Stimulated activated CD8-positive, alpha-beta memory T cell treated with anti-CD3 and anti-CD28 coated beads, Interleukin-15, amount 100 ng/mL, for 1 hour (primary cell): Measurements from ENCODE around the gene NUCKS1.
A peak's percentile ranks its signal among the peaks of the same experiment; 100 is the strongest.

Experiments
- DNase-seq: peaks from one replicate; pipeline ENCODE4 v3.0.0-alpha.2; 2020; ENCODE audit warnings: low read depth

The NUCKS1 gene

DNA sequence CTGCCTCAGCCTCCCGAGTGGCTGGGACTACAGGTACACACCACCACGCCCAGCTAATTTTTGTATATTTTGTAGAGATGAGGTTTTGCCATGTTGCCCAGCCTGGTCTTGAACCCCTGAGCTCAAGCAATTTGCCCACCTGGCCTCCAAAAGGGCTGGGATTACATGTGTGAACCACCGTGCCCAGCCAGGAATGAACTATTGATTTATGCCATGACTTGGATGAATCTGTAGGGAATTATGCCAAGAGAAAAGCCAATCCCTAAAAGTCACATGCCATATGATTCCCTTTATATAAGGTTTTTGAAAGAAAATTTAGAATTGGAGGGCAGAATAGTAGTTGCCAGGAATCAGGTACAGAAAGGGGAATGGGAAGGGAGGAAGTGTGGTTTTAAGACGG lies 50.6 kb downstream of the NUCKS1 start:
- DNase-seq = no peak

DNA sequence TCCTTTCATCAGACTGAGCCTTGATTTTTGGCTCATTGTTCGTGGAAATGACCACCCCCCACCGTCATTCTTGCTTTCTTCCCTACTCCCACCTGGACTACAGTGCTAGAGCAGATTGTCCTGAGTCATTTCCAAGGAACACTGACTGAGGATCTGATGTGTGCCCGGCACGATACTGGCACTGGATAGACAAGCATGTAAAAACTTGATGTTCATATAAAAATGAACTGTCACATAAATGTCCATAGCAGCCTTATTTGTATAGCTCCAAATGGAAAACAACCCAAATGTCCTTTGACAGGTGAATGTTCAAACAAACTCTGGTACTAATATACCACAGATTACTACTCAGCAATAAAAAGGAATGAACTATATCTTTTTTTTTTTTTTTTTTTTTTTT lies 51.1 kb downstream of the NUCKS1 start:
- no peak for DNase-seq

- no peak for DNase-seq
These were observed 56.5 kb downstream of the NUCKS1 start for GRCh38 chr1:205693421-205693991.

DNA sequence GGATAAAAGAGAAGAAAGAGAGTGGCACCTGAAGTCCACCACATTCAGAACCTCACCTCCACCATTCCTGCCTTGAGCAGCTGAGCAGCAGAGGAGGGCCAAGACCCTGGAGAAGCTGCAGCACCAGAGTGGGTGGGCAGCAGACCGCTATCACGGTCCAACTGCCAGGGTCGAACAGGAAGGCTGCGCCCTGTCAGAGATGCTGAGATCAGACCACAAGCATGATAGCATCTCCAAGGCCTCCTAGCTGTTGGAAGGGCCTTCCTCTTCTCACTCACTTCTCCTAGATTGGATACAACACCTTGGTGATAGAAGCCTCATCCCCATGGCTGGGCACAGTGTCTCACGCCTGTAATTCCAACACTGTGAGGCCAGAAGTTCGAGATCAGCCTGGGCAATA lies 57.6 kb downstream of the NUCKS1 start:
- DNase-seq = no peak

DNA sequence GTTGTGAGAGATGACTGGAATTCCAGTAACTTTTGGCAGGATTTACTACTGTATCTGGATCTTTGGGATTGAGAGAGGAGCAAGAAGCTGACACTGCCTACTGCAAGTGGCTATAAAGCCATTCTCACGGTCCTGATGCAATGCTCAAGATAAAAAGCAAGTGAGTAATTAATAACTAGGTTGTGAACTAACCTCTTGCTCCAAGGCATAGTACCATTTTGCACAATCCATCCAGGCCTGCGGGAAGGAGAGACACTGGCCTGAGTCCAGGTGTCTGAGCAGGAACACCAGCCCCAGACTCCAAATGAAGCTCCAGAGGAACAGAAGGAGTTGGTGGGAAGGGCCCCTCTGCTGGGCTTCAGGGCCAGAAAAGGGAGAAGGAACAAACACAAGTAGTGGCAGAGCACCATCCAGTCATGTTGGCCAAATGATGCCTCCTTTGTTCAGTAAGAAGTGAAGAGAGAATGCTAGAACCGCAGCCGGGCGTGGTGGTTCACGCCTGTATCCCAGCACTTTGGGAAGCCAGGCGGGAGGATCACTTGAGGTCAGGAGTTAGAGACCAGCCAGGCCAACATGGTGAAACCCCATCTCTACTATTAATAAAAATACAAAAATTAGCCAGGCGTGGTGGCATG lies 59.7 kb downstream of the NUCKS1 start:
- DNase-seq = no peak

GRCh38 chr1:205689479-205689878 lies 60.5 kb downstream of the NUCKS1 start:
- DNase-seq = no peak

DNA sequence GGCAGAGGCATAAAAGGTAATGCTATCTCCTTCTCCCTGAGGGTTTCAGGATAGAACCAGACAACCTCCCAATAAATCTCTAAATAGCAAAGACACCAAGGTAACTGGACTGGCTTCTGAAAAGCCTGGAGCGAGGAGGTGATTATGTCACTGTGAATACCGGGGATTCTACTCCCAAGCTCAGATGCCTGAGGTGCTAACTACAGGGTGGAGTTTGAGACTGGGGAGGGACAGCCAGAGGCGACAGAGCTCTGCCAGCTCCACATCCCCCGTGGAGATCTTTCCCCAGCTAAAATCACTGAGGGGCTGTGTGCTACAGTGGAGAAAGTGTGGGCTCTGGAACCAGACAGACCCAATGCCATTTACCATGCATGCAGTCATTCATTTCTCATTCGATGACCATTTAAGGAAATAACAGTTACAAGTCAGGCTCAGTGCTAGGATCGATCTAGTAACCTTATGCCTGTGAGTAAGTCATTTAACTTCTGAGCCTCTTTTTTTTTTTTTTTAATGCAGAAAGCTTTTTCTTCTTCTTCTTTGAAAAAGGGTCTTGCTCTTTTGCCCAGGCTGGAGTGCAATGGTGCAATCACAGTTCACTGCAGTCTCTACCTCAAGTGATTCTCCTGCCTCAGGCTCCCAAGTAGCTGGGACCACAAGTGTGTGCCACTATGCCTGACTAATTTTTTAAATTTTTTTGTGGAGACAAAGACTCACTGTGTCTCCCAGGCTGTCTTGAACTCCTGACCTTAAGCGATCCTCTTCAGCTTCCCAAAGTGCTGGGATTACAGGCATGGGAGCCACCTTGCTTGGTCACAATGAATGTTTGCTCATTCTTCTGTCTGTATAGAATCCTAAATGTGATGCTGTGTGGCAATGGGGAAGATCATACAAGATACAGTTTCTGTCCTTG lies 61.6 kb downstream of the NUCKS1 start:
- DNase-seq = no peak

- no peak for DNase-seq
These were observed 62.7 kb downstream of the NUCKS1 start for GRCh38 chr1:205687242-205687641.

GRCh38 chr1:205681364-205681763 lies 68.6 kb downstream of the NUCKS1 start:
- DNase-seq = no peak

DNA sequence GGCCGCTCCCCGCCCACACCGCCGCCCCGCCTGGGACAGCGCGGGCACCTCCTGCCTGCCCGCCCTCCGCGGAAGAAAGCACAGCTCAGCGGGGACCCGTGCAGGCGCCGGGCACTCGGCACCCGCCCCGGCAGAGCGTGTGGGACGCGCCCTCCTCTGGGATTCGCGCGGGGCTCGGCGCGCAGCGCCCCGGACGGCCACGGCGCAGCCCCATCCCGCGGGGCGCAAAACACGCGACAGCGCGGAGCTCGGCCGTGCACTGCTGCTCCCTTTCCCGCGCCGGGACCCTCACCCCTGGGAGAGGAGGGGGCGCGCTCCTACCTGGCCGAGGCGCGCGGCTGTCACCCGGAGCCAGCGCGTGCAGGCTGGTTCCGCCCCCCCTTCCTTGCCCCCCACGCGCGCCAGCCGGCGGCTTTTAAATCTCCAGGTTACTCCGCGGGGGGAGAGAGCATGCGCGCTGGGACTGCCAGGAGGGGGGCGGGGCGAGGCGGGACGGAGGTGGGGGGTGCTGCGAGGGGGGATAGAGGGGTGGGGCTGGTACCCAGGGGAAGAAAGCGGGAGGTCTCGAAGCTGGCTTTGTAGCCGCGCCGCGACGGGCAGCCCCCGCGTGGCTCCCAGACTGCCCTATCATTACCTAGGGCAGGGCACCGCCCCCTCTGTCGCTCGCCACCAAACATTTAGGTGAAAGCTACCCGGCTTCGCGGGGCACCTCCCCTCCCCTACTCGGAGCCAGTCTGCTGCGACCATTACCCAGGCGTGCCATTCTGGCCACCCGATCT lies 69.7 kb downstream of the NUCKS1 start, which contains the start of gene SLC45A3:
Gene SLC45A3 (minus strand): TSS at position 437 of the 779 bp plus-strand sequence. CDS start 15,853 bp downstream, outside the sequence.
- peak; percentile 8 for DNase-seq

DNA sequence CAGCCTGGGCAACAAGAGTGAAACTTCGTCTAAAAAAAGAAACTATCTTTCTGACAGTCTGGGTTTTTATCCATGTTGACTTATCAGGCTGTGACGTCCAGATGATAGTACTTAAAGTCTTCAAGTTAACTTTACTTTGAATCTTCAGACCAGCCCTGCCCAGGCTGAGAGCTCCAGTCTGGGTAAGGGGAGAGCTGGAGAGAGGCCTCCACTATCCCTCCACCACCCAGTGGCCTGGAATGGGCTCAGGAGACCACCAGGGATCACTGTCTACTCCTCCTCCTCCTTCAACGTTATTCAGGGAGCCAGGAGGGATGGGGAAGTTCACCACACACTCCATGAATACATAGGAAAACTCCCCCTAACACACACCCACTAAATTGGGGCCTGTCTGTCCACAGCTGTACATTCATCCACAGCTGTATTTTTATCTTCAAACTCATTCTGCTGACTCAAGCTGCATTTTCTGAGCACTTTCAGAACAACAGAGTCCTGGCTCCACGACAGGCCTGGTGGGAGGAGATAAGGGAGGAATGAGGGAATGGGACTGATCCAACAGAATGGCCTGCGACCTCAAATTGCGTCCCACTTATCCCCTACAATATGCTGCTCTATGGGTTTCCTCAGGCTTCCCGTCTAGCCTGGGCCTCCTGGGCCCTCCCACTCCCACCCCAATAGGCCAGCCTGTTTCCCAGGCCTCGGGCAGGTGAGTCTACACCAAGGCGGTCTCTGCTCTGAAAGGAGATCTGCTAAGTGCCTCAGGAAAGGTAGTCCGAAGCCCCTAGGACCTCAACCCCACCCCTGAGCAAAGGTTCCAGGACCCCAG lies 71.5 kb downstream of the NUCKS1 start:
- no peak for DNase-seq

DNA sequence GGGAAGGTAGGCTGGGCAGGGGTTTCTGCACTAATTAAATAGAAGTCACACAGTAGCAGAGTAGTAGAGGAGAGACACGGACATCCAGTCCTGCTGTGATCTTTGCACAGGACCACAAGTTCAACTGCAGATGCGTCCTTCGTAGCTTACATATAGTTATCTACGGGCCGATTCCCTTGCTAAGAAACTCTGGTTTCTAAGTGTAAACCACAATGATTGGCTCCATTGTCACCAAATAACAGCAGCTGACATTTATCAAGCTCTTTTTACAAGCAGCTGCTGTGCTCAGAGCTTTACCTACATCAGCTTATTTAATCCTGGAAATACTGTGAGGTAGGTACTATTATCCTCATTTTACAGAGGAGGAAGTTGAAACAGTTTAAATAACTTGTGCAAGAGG lies 72.8 kb downstream of the NUCKS1 start:
- DNase-seq = no peak

DNA sequence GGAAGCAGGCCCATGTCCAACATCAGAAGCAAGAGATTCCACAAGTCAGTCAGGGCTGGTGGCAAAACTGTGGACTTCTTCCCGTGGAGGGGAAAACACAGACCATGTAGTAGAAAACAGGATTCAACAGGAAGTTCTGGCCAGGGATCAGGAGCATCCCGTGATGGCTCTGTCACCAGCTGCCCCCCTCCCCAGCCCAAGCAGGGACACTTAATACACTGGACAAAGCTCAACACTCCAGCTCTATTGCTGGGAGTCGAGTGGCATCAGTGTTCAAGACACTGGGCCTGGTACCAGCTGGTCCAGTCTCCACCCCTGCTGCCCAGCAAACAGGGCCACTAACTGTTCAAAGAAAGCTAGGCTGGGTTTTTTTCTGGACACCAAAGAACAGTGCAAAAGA lies 73.4 kb downstream of the NUCKS1 start:
- no peak for DNase-seq

DNA sequence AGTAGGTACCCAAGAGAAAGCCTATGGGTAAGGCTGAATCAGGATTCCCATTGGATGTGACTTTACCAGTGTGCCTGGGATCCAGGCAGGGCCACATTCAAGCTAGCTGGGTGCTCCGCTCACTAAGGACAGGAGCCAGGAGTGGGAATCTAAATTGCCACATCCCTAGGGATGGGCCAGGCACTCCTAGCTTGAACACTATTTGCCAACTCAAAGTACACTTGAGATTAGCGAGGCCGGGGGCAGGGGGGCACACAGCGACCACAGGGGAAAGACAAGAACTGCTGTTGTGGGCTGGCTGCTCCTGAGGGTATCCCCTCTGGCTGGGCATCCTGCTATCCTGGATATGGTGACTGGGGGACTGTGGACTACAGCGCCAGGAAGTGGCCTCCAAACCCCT lies 74.0 kb downstream of the NUCKS1 start:
- DNase-seq = no peak

DNA sequence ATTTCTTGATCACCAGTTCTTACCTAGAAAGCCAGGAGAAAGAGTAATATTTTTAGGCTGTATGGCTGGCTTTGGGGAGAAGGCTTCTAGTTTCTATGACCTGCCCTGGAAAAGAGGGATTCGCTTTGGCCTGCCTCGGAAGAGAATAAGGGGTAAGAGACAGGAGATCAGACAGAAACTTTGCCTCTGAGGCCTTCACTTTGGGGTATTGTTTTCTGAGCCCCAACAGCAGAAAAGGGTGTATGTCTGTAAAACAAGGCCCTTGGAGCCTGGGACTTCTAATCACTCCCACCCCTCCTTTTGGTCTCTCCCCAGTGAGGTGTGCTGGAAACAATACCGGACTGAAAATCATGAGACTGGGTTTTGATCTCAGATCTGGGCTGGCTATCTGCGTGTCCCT lies 74.7 kb downstream of the NUCKS1 start:
- DNase-seq = no peak

DNA sequence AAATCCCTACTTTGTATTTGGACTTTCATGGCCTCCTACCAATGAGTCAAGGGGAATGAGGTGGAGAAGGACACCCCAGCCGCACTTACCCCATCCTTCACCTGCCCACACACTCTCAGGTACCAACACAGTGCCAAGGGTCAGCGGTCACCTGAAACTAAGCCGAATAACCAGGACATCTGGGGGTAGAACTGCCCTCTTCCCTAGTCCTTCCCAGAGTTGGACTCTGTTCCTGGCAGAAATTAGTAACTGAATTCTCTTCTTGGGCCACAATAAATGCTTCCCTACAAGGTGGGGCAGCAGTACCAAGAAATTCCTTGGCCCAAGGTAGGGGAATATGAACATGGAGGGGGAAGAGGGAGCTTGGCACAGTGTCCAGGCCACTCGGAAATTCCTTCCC lies 77.0 kb downstream of the NUCKS1 start:
- DNase-seq = no peak

DNA sequence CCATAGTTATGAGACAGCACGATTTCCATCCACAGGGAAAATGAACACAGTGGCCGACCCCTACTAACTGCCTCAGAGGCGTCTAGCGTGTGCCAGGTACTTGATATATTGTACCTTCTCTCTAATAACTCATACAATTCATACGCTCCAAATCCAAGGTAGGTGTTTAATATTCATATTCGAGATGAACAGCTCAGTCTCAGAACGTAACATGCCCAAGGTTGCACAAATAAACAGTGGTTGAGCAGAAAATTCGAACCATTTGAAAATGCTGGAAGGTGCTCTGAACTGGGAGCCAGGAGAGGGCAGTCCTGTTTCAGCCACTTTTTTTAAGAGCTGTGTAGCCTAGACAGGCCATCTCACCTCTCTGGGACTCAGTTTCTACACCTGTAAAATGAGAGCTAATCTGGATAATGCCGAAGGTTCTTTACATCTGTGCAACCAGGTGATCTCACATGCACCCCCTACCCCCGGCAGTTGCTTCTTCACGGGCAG lies 77.5 kb downstream of the NUCKS1 start:
- DNase-seq = no peak

DNA sequence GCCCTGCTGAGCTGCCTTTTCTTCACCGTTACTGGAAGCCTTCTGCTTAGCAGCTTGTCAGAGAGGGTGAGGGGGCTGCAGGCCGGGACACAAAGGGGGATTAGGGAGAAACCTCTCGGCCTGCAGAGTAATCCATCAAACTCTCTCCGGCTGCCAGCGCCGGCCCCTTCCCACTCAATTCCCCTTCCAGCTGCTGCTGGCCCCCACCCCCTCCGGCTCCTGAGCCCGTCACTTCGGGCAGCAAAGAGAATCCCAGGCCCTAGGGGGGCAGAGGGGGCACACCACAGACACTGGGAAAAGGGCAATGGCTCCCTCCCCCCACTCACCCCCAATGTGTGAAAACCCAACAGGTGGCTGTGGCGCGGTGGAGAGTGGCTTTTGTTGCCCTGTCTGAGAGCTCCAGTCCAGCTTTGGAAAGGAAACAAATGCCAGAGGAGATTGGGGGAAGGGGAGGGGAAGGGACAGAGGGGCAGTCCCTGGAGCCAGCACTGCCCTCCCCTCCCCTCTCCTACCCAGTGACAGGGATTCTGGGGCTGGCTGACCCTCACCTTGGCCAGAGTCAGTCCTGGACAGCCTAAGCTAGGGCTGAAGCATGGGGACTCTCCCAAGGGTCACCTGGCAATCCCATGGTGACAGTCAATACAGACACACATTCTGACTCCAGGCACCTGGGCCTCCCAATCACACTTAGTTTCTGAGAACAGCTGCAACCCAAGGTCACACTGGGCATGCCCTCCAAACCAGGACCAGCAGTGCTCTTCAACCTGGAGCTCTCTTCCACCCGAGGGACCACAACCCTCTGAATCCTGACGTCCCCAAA lies 79.2 kb downstream of the NUCKS1 start:
- no peak for DNase-seq

GRCh38 chr1:205670150-205670446 lies 79.9 kb downstream of the NUCKS1 start:
- DNase-seq = no peak

DNA sequence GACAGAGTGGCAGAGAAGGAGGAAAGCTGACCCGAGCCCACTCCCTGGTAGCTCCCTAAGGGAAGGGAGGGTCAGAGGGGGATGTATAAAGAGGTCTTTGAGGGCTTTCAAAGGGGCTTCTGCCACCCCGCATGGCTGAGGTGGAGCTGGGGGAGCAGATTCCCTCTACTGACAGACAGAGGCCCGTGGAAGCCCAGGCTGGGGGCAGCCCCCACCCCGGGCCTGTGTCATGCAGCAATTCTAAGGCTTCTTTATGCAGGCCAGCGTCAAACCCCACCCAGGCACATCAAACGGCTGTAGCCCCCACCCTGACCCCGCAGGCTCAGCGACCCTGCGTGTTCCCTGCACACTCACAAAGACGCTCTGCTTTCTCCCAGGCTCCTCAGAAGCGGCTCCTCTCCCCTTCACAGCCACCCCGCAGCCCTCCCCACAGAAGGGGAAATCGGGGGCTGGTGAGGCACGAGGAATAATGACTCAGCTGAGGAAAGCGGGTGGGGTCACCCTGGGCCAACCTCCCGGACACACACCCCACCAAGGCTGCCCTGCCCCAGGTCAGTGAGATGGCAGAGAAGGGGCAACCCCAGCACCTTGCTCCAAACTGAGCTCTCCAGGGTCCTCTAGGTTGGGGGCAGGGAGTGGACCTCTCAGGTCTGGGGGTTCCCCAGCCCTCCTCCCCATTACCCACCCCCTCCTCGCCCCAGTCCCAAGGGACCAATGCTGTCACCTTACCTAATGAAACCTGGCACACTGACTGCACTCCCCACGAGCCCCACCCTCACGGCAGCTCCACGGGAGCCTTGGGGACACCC lies 80.4 kb downstream of the NUCKS1 start:
- no peak for DNase-seq
